HepG2 (cell line): ENCODE data around the gene LRRC45. TPM values are rescaled to one million over a fixed set of nuclear protein-coding genes. Genes with fewer than 3 reads are reported as not detected.
A peak's percentile ranks its signal among the peaks of the same experiment; 100 is the strongest.

Experiments used
- AGO2 ChIP-seq: fragments of 200-400 bp; formaldehyde crosslinking; optimal IDR thresholded peaks from 2 replicates; pipeline ENCODE3; 2017; ENCODE audit warnings: mild to moderate bottlenecking, low read depth, low read length, moderate library complexity
- BCL6 ChIP-seq: IDR thresholded peaks from 2 replicates; pipeline ENCODE4 v1.6.1; 2016; ENCODE audit warnings: missing genetic modification reagents, missing compliant biosample characterization
- EEA1 ChIP-seq: sonication (generic); formaldehyde crosslinking; IDR thresholded peaks from 2 replicates; pipeline ENCODE4 v1.5.1; 2020; ENCODE audit warnings: mild to moderate bottlenecking, missing genetic modification reagents, borderline replicate concordance
- MTA3 ChIP-seq: sonication (generic); formaldehyde crosslinking; IDR thresholded peaks from 2 replicates; pipeline ENCODE4 v1.4.0; 2020; ENCODE audit warnings: missing genetic modification reagents
- SNAPC2 ChIP-seq: sonication (generic); formaldehyde crosslinking; IDR thresholded peaks from 2 replicates; pipeline ENCODE4 v1.8.1; 2022; ENCODE audit warnings: mild to moderate bottlenecking, missing genetic modification reagents
- THAP11 ChIP-seq: IDR thresholded peaks from 2 replicates; pipeline ENCODE4 v1.6.1; 2016; ENCODE audit warnings: missing biosample characterization, missing genetic modification reagents
- WIZ ChIP-seq: sonication (generic); formaldehyde crosslinking; IDR thresholded peaks from 2 replicates; pipeline ENCODE4 v1.5.1; 2020; ENCODE audit warnings: mild to moderate bottlenecking, missing genetic modification reagents
- YEATS4 ChIP-seq: sonication (generic); formaldehyde crosslinking; IDR thresholded peaks from 2 replicates; pipeline ENCODE4 v1.4.0; 2020; ENCODE audit warnings: missing genetic modification reagents, borderline replicate concordance
- ZNF207 ChIP-seq: fragments of 450-650 bp; IDR thresholded peaks from 2 replicates; pipeline ENCODE4 v1.6.1; 2016; ENCODE audit warnings: antibody characterized with exemption, borderline replicate concordance
- ZNF224 ChIP-seq: sonication (generic); formaldehyde crosslinking; IDR thresholded peaks from 2 replicates; pipeline ENCODE4 v1.5.0; 2020; ENCODE audit warnings: mild to moderate bottlenecking, missing genetic modification reagents
- ZNF274 ChIP-seq: sonication (generic); formaldehyde crosslinking; IDR thresholded peaks from 2 replicates; pipeline ENCODE4 v1.5.1; 2020; ENCODE audit warnings: mild to moderate bottlenecking, missing genetic modification reagents
- ZNF292 ChIP-seq: sonication (generic); formaldehyde crosslinking; IDR thresholded peaks from 2 replicates; pipeline ENCODE4 v1.8.1; 2022; ENCODE audit warnings: mild to moderate bottlenecking, low read depth, missing genetic modification reagents, borderline replicate concordance
- ZNF562 ChIP-seq: sonication (generic); formaldehyde crosslinking; IDR thresholded peaks from 2 replicates; pipeline ENCODE4 v1.8.0; 2022; ENCODE audit warnings: missing genetic modification reagents, borderline replicate concordance
- ZNF660 ChIP-seq: sonication (generic); formaldehyde crosslinking; IDR thresholded peaks from 2 replicates; pipeline ENCODE4 v1.5.1; 2020; ENCODE audit warnings: mild to moderate bottlenecking, low read depth, missing genetic modification reagents, borderline replicate concordance
- polyA plus RNA-seq, 8 experiments: library from polyadenylated mRNA; depleted of rRNA in 3 of 8; stranded (reverse) in 7 of 8; unstranded in 1 of 8; fragments of >200 nt; fragmentation: Illumina TruSeq in 4 of 8; extraction: Trizol in 4 of 8; gene quantifications; 2 replicates each; pipeline versions ENCODE4 v1.2.1 to v1.2.3, GENCODE V29; 2011 to 2016; ENCODE audit warnings: low read depth in 4 of 8, missing spikeins in 1 of 8, mixed read lengths in 1 of 8; ENCODE audit not compliant: insufficient read depth in 1 of 8
- total RNA-seq, 5 experiments: library from RNA; depleted of rRNA; stranded (reverse); fragments of >200 nt; fragmentation: Illumina TruSeq; extraction: Trizol; gene quantifications; 2 replicates each; pipeline ENCODE4 v1.2.3, GENCODE V29; 2016; ENCODE audit warnings: low read depth in 1 of 5
- TF ChIP-seq, protein P1 (sequence below): fragments of 450-650 bp; IDR thresholded peaks from 2 replicates; pipeline ENCODE4 v1.6.1; 2017
- TF ChIP-seq, protein P2 (sequence below): sonication (generic); formaldehyde crosslinking; IDR thresholded peaks from 2 replicates; pipeline ENCODE4 v1.4.0; 2020; ENCODE audit warnings: missing genetic modification reagents, borderline replicate concordance
- TF ChIP-seq, protein P3 (sequence below): sonication (generic); formaldehyde crosslinking; IDR thresholded peaks from 2 replicates; pipeline ENCODE4 v1.4.0; 2020; ENCODE audit warnings: missing genetic modification reagents
- TF ChIP-seq, protein P4 (sequence below): sonication (generic); formaldehyde crosslinking; IDR thresholded peaks from 2 replicates; pipeline ENCODE4 v1.5.1; 2020; ENCODE audit warnings: missing genetic modification reagents, mild to moderate bottlenecking, borderline replicate concordance

LRRC45 gene
- total and polyA plus RNA-seq, 2 of the 13 experiments (the other 11 are each of a cell fraction or from before 2014, with no cell fraction given): 11.6 to 48.1 TPM

GRCh38 chr17:82022310-82022980 is 660 bp upstream of the LRRC45 start, which contains the start of gene CENPX (continued):
- peak; percentile 100 for TF ChIP-seq AGO2
- peak; percentile 7; the same call in 1 of the 2 replicates for TF ChIP-seq BCL6 (CRISPR knock-in tag)
- TF ChIP-seq THAP11 (CRISPR knock-in tag): no peak
- TF ChIP-seq YEATS4: no peak; the same call in 1 of the 2 replicates
- TF ChIP-seq ZNF562 (CRISPR knock-in tag): no peak
- no peak for TF ChIP-seq ZNF207
- TF ChIP-seq WIZ (CRISPR knock-in tag): 0 out of 2 replicates have a peak, but pooled peaks have one; percentile 73
- TF ChIP-seq, protein P1, sequence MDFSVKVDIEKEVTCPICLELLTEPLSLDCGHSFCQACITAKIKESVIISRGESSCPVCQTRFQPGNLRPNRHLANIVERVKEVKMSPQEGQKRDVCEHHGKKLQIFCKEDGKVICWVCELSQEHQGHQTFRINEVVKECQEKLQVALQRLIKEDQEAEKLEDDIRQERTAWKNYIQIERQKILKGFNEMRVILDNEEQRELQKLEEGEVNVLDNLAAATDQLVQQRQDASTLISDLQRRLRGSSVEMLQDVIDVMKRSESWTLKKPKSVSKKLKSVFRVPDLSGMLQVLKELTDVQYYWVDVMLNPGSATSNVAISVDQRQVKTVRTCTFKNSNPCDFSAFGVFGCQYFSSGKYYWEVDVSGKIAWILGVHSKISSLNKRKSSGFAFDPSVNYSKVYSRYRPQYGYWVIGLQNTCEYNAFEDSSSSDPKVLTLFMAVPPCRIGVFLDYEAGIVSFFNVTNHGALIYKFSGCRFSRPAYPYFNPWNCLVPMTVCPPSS: no peak
- peak; percentile 78; the same call in 1 of the 2 replicates for TF ChIP-seq EEA1 (CRISPR knock-in tag)
- 0 out of 2 replicates have a peak, but pooled peaks have one; percentile 60 for TF ChIP-seq ZNF660 (CRISPR knock-in tag)
- TF ChIP-seq, protein P2, sequence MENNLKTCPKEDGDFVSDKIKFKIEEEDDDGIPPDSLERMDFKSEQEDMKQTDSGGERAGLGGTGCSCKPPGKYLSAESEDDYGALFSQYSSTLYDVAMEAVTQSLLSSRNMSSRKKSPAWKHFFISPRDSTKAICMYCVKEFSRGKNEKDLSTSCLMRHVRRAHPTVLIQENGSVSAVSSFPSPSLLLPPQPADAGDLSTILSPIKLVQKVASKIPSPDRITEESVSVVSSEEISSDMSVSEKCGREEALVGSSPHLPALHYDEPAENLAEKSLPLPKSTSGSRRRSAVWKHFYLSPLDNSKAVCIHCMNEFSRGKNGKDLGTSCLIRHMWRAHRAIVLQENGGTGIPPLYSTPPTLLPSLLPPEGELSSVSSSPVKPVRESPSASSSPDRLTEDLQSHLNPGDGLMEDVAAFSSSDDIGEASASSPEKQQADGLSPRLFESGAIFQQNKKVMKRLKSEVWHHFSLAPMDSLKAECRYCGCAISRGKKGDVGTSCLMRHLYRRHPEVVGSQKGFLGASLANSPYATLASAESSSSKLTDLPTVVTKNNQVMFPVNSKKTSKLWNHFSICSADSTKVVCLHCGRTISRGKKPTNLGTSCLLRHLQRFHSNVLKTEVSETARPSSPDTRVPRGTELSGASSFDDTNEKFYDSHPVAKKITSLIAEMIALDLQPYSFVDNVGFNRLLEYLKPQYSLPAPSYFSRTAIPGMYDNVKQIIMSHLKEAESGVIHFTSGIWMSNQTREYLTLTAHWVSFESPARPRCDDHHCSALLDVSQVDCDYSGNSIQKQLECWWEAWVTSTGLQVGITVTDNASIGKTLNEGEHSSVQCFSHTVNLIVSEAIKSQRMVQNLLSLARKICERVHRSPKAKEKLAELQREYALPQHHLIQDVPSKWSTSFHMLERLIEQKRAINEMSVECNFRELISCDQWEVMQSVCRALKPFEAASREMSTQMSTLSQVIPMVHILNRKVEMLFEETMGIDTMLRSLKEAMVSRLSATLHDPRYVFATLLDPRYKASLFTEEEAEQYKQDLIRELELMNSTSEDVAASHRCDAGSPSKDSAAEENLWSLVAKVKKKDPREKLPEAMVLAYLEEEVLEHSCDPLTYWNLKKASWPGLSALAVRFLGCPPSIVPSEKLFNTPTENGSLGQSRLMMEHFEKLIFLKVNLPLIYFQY (CRISPR knock-in tag): peak; percentile 52; the same call in 1 of the 2 replicates
- TF ChIP-seq ZNF292 (CRISPR knock-in tag): no peak
- TF ChIP-seq, protein P3, sequence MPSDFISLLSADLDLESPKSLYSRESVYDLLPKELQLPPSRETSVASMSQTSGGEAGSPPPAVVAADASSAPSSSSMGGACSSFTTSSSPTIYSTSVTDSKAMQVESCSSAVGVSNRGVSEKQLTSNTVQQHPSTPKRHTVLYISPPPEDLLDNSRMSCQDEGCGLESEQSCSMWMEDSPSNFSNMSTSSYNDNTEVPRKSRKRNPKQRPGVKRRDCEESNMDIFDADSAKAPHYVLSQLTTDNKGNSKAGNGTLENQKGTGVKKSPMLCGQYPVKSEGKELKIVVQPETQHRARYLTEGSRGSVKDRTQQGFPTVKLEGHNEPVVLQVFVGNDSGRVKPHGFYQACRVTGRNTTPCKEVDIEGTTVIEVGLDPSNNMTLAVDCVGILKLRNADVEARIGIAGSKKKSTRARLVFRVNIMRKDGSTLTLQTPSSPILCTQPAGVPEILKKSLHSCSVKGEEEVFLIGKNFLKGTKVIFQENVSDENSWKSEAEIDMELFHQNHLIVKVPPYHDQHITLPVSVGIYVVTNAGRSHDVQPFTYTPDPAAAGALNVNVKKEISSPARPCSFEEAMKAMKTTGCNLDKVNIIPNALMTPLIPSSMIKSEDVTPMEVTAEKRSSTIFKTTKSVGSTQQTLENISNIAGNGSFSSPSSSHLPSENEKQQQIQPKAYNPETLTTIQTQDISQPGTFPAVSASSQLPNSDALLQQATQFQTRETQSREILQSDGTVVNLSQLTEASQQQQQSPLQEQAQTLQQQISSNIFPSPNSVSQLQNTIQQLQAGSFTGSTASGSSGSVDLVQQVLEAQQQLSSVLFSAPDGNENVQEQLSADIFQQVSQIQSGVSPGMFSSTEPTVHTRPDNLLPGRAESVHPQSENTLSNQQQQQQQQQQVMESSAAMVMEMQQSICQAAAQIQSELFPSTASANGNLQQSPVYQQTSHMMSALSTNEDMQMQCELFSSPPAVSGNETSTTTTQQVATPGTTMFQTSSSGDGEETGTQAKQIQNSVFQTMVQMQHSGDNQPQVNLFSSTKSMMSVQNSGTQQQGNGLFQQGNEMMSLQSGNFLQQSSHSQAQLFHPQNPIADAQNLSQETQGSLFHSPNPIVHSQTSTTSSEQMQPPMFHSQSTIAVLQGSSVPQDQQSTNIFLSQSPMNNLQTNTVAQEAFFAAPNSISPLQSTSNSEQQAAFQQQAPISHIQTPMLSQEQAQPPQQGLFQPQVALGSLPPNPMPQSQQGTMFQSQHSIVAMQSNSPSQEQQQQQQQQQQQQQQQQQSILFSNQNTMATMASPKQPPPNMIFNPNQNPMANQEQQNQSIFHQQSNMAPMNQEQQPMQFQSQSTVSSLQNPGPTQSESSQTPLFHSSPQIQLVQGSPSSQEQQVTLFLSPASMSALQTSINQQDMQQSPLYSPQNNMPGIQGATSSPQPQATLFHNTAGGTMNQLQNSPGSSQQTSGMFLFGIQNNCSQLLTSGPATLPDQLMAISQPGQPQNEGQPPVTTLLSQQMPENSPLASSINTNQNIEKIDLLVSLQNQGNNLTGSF: peak; percentile 56; the same call in 1 of the 2 replicates
- TF ChIP-seq ZNF224: 0 out of 2 replicates have a peak, but pooled peaks have one; percentile 39
- TF ChIP-seq MTA3: no peak
- TF ChIP-seq SNAPC2: no peak
- TF ChIP-seq, protein P4, sequence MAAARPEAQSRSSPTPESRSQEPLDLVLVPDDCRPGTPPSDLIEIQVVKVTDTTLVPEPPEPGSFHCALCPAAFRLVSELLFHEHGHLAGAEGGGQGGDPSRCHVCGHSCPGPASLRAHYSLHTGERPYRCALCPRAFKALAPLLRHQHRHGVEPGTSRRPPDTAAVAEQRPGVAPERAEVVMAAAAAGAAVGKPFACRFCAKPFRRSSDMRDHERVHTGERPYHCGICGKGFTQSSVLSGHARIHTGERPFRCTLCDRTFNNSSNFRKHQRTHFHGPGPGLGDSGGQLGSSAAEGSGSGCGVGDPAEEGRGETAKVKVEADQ (CRISPR knock-in tag): no peak; the same call in 1 of the 2 replicates
- 0 out of 2 replicates have a peak, but pooled peaks have one; percentile 53 for TF ChIP-seq ZNF274 (CRISPR knock-in tag)
